GM18526 (cell line): Measurements from ENCODE around the gene LMOD3.

Experiments used
- POLR2A ChIP-seq: IDR thresholded peaks from 3 replicates; pipeline ENCODE4 v1.6.1; 2011; ENCODE audit not compliant: insufficient read length; ENCODE audit errors: extremely low read depth

Gene LMOD3

DNA sequence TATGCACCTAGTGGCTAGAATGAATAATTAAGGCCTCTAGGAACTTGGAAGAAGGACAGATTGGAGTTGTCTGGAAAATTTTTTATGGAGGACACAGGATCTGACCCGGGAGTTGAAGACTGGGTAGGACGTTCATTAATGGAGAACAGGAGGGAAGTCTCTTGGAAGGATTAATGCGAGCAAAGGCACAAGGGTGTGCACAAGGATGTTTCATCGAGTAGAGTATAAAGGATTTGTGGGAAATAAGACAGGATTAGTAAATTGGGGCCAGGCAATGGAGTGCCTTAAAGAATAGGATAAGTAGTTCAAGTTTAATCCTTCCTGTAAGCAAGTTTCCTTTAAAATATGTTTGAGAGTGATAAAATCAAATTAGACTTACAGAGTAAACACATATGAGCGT is 14.6 kb downstream of the LMOD3 start:
- no peak for TF ChIP-seq POLR2A

GRCh38 chr3:69105320-69105719 is 17.1 kb downstream of the LMOD3 start:
- no peak for TF ChIP-seq POLR2A

DNA sequence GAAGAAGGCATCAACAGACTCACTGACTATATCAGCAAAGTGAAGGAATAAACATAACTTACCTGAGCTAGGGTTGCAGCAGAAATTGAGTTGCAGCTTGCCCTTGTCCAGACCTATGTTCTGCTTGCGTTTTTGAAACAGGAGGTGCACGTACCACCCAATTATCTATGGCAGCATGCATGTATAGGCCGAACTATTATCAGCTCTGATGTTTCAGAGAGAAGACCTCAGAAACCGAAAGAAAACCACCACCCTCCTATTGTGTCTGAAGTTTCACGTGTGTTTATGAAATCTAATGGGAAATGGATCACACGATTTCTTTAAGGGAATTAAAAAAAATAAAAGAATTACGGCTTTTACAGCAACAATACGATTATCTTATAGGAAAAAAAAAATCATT is 17.8 kb downstream of the LMOD3 start:
- TF ChIP-seq POLR2A = no peak

DNA sequence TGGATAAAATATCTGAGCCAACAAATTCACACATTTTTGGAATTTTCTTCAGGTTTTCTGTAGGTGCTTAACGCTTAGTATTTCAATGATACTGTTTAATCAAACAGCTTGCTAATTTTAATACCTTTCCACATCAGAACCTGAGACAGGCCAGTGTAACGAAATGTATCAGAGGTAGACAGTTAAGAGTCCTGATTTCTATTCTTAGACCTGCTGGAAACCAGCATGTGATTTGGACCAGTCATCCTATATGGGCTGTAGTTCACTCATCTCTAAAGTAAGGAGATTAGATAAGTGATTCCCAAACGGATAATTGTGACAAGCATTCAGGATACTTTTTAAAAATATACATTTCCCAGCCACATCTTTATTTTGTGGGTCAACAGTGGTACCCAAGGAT is 19.3 kb downstream of the LMOD3 start:
- TF ChIP-seq POLR2A = no peak

- no peak for TF ChIP-seq POLR2A
Measured at GRCh38 chr3:69102384-69102783, 20.0 kb downstream of the LMOD3 start.

- no peak for TF ChIP-seq POLR2A
Measured at GRCh38 chr3:69099576-69099975, 22.8 kb downstream of the LMOD3 start.

GRCh38 chr3:69097407-69098086 is 24.8 kb downstream of the LMOD3 start:
- TF ChIP-seq POLR2A = no peak

DNA sequence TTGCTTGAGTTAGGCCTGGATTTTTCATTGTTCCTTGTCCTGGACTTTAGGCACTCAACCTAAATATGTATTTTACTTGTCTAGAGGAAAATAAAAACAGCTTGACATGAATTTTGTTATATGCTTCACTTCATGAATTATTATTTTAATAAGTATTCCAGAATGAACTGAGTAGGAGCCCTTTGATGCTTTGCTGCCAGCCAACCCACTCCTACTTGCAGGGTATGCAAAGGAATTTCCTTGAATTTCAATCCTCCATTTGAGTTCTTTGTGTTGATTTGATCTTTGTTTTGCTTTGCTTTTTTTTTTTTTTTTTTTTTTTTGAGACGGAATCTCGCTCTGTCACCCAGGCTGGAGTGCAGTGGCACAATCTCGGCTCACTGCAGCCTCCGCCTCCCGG is 26.1 kb downstream of the LMOD3 start:
- no peak for TF ChIP-seq POLR2A

- no peak for TF ChIP-seq POLR2A
Measured at GRCh38 chr3:69095636-69096035, 26.8 kb downstream of the LMOD3 start.

DNA sequence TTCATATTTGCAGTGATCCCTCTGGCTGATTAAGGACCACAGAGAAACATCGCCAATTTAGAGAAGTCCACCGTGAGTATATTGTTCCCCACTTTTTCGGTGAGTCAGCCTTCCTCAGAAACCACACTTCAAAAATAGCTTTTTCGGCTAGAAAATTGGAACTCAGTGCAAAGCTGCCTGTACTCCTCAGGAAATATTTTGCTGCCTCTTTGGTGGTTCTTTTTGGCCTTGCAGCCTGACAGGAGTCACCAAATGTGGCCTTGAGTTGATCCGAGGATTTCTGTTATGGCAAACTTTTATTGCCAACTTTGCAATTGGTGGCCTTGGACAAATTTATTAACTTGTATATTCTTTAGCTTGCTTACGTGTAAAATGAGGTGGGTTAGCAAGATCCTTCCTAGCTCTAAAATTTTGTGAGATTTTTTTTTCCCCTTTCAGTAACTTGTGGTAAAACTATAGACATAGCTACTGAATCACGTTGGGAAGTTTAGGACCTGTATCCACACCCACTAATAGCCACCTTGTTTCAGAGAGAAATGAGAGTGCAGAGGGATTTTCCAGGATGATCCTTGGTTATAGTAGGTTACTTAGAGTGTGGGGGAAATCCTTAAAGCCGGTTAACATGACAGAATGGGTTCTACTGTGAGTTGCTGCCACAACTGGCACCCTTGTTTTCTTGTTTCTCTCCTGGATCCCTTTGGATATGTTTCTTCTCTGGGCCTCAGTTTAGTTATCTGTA is 27.8 kb downstream of the LMOD3 start:
- TF ChIP-seq POLR2A = no peak

GRCh38 chr3:69092030-69092516 is 30.3 kb downstream of the LMOD3 start:
- no peak for TF ChIP-seq POLR2A

- TF ChIP-seq POLR2A = no peak
Measured at GRCh38 chr3:69091389-69092029, 30.9 kb downstream of the LMOD3 start.

GRCh38 chr3:69090021-69090420 is 32.4 kb downstream of the LMOD3 start:
- no peak for TF ChIP-seq POLR2A

DNA sequence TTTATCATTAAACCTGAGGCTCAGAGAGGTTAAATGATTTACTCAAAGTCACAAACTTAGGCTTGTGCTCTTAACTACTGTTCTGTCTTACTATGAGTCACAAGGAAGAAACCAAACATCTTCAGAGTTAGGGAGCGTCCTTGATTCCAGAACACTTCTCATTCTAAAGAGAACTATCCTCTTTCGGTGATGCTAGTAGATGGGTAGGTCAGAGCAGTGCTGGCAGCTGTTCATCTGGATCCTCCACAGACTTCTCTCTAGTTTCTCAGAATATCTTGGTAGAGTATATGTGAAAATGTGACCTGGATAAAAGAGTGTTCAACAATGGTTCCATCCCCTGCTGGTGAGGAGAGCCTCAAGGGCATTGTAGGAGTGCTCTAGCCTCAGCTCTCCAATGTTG is 34.3 kb downstream of the LMOD3 start:
- TF ChIP-seq POLR2A = no peak

DNA sequence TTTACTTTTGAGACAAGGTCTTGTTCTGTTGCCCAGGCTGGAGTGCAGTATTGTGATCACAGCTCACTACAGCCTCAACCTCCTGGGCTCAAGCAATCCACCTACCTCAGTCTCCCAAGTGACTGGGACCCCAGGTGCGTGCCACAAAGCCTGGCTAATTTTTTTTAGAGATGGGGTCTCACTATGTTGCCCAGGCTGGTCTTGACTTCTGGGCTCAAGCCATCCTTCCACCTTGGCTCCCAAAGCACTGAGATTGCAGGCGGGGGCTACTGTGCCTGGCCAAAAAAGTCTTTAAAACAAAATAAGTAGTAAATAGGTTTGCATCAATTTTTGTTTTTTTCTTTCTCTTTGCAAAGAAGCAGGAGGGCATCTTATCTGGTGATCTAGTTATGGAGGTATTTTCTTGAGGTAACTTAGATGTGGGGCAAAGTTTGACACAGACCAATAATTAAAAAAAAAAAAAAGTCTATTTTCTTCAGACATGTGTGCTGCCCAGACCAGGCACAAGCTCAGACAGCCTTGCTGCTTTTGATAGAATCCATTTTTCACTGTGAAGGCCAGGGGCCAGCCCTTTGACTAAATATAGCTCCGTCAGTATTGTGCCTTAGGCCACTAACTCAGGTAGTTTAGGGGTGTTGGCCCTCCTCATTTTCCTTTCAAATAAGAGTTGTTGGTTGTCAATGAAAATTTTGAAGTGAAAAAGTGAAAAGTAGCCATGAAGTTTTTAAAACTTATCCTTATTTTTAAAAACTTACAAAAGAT is 35.2 kb downstream of the LMOD3 start:
- no peak for TF ChIP-seq POLR2A

DNA sequence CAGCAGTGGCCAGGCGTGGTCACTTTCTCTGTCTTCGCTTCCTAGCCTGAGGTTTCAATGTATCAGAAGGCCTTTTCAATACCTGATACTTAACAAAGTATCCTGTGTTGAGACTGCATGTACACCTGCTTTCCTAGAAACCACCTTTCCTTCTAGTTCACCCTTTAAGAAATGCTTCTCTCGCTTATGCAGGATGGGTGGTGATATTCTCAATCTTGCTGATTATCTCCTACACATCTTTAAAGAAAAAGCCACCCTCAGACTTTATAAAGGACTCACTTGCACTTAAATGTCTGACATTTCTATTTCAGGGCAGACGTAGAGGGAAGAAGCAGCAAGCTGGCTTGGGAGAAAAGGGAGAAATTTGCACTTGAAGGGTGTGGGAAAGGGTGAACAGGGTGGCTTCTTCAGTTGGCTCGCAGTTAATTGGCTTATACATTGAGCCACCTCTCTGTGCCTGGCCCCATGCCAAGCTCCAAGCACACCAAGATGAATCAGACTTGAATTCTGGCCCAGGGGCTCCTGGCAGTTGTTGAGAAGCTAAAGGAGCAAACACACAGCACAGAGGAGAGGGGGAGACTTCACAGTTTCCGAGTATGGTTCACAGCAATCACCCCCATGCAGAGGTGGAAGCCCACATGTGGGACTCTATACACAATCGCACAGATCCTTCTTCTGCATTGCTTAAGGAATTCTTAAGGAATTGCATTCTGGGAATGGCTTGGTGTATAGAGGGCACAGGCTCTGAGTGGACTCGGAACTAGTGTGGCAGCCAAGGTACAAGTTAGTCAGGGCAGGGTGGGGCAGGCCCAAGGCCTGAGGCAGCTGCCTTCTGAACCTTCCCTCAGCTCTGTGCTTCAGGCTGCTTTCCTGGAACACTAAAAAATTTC is 36.3 kb downstream of the LMOD3 start:
- TF ChIP-seq POLR2A = no peak
